ENCODE data around the gene GPR26. TPM values are rescaled to one million over a fixed set of nuclear protein-coding genes. Genes with fewer than 3 reads are reported as not detected.

Gene GPR26
- total RNA-seq, 4 donors from 2014 or later, result not detected

- Histone ChIP-seq H3K27ac (no peak overlapping the region), H3K4me3 (no peak overlapping the region), H3K9me3 (no peaks in the 10 kb centered on the region), H3K36me3 (no peaks in the 10 kb centered on the region), H3K27me3 (no peaks in the 10 kb centered on the region), H3K4me1 (no peaks in the 10 kb centered on the region)
- intact Hi-C loops (cut with DNase I; ENCODE audit: low total_unique reads), result no loop called here
- TF ChIP-seq, protein P1, sequence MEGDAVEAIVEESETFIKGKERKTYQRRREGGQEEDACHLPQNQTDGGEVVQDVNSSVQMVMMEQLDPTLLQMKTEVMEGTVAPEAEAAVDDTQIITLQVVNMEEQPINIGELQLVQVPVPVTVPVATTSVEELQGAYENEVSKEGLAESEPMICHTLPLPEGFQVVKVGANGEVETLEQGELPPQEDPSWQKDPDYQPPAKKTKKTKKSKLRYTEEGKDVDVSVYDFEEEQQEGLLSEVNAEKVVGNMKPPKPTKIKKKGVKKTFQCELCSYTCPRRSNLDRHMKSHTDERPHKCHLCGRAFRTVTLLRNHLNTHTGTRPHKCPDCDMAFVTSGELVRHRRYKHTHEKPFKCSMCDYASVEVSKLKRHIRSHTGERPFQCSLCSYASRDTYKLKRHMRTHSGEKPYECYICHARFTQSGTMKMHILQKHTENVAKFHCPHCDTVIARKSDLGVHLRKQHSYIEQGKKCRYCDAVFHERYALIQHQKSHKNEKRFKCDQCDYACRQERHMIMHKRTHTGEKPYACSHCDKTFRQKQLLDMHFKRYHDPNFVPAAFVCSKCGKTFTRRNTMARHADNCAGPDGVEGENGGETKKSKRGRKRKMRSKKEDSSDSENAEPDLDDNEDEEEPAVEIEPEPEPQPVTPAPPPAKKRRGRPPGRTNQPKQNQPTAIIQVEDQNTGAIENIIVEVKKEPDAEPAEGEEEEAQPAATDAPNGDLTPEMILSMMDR (IDR thresholded peaks at IDR 0.05), result no peak
- TF ChIP-seq POLR2A (IDR thresholded peaks at IDR 0.05), result no peak
- DNase-seq, result no peak
Measured at GRCh38 chr10:123741146-123741545, 75.0 kb downstream of the GPR26 start.

DNA sequence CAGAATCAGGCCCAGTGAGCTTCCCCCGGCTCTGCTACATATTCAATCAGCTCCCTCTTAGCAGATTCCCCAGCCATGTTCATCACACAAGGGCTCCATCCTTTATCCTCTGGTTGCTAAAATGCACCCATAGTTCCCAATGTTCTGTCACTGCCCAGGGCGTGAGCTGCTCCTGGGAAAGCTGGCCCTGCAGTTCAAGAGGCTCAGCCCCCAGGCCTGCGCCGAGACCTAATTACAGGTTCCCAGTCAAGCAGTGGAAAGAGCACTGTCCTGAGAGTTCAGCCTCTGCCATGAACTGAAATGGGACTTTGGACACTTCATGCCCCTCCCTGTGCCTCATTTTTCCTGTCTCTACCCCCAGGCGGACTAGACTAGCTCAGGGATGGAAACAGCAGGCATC lies 75.6 kb downstream of the GPR26 start:
- Histone ChIP-seq H3K9me3 (no peaks in the 10 kb centered on the region), H3K36me3 (no peaks in the 10 kb centered on the region), H3K4me1 (no peaks in the 10 kb centered on the region), H3K27ac (no peak overlapping the region), H3K27me3 (no peaks in the 10 kb centered on the region), H3K4me3 (no peak overlapping the region)
- intact Hi-C loops (cut with DNase I; ENCODE audit: low total_unique reads), result no loop called here
- no peak for TF ChIP-seq POLR2A (IDR thresholded peaks at IDR 0.05)
- TF ChIP-seq, protein P1 (IDR thresholded peaks at IDR 0.05), result no peak
- DNase-seq, result no peak

GRCh38 chr10:123742751-123743440 lies 76.7 kb downstream of the GPR26 start:
- no peaks in the 10 kb centered on the region for H3K9me3 ChIP-seq
- no peaks in the 10 kb centered on the region for H3K4me1 ChIP-seq
- H3K27ac ChIP-seq, result no peak overlapping the region
- no peak overlapping the region for H3K4me3 ChIP-seq
- intact Hi-C loops (cut with DNase I; ENCODE audit: low total_unique reads), result no loop called here
- no peaks in the 10 kb centered on the region for H3K27me3 ChIP-seq
- no peak for DNase-seq
- no peaks in the 10 kb centered on the region for H3K36me3 ChIP-seq
- TF ChIP-seq, protein P1 (IDR thresholded peaks at IDR 0.05), result no peak
- TF ChIP-seq POLR2A (IDR thresholded peaks at IDR 0.05), result no peak

GRCh38 chr10:123743441-123744223 lies 77.5 kb downstream of the GPR26 start:
- Histone ChIP-seq H3K27me3 (no peaks in the 10 kb centered on the region), H3K36me3 (no peaks in the 10 kb centered on the region), H3K9me3 (no peaks in the 10 kb centered on the region), H3K4me1 (no peaks in the 10 kb centered on the region), H3K27ac (no peak overlapping the region), H3K4me3 (no peak overlapping the region)
- TF ChIP-seq POLR2A (IDR thresholded peaks at IDR 0.05), result no peak
- TF ChIP-seq, protein P1 (IDR thresholded peaks at IDR 0.05), result no peak
- DNase-seq, result no peak
- intact Hi-C loops (cut with DNase I; ENCODE audit: low total_unique reads), result no loop called here

DNA sequence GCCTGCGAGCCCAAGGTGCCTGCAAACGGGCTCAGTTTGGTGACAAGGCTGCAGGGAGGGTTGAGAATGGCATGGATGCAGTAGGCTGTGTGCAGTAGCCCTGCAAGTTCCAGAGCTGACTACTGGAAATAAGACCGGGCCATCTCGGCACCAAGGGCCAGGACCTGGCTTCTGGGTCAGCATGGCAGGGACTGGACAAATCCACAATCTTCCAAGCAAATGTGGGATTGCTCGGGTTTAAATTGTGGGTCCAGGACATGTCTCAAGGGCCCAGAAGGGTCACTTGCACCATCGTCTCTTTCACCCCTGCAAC lies 78.0 kb downstream of the GPR26 start:
- Histone ChIP-seq H3K4me1 (no peaks in the 10 kb centered on the region), H3K27ac (no peak overlapping the region), H3K36me3 (no peaks in the 10 kb centered on the region), H3K4me3 (no peak overlapping the region), H3K27me3 (no peaks in the 10 kb centered on the region), H3K9me3 (no peaks in the 10 kb centered on the region)
- no peak for DNase-seq
- intact Hi-C loops (cut with DNase I; ENCODE audit: low total_unique reads), result no loop called here
- no peak for TF ChIP-seq POLR2A (IDR thresholded peaks at IDR 0.05)
- TF ChIP-seq, protein P1 (IDR thresholded peaks at IDR 0.05), result no peak
